Measurements from ENCODE around the gene SNAP47.

- TF ChIP-seq, protein P1, sequence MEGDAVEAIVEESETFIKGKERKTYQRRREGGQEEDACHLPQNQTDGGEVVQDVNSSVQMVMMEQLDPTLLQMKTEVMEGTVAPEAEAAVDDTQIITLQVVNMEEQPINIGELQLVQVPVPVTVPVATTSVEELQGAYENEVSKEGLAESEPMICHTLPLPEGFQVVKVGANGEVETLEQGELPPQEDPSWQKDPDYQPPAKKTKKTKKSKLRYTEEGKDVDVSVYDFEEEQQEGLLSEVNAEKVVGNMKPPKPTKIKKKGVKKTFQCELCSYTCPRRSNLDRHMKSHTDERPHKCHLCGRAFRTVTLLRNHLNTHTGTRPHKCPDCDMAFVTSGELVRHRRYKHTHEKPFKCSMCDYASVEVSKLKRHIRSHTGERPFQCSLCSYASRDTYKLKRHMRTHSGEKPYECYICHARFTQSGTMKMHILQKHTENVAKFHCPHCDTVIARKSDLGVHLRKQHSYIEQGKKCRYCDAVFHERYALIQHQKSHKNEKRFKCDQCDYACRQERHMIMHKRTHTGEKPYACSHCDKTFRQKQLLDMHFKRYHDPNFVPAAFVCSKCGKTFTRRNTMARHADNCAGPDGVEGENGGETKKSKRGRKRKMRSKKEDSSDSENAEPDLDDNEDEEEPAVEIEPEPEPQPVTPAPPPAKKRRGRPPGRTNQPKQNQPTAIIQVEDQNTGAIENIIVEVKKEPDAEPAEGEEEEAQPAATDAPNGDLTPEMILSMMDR (IDR thresholded peaks at IDR 0.05), result no peak
- TF ChIP-seq POLR2A (IDR thresholded peaks at IDR 0.05), result no peak
Measured at GRCh38 chr1:227782226-227782625, 47.0 kb downstream of the SNAP47 start.

Measured in lower leg skin (tissue), 3 donors.